Measurements from ENCODE around the gene HES4. TPM values are rescaled to one million over a fixed set of nuclear protein-coding genes. Genes with fewer than 3 reads are reported as not detected.
"Not testable (repeated sequence)": the region's sequence is repeated elsewhere in the genome, so short reads cannot be mapped to it uniquely, and the experiment has no call there.

Gene HES4
- total RNA-seq, 1 experiment from 2014 or later: 35.5 TPM

- Mint-ChIP-seq H3K27me3 (ENCODE audit: unreplicated experiment) (no peaks in the 10 kb centered on the region), H3K36me3 (ENCODE audit: insufficient read depth, unreplicated experiment) (peaks cover 25% of the 10 kb centered on the region), H3K4me1 (ENCODE audit: low read depth, unreplicated experiment) (peaks cover 15% of the 10 kb centered on the region), H3K27ac (ENCODE audit: unreplicated experiment) (no peak overlapping the region), H3K4me3 (ENCODE audit: low read depth, unreplicated experiment) (no peak overlapping the region), H3K9me3 (ENCODE audit: low read depth, unreplicated experiment) (no peaks in the 10 kb centered on the region)
- CTCF ChIA-PET: interaction anchor here (1.6 kb wide), 1 partner anchor 49 kb away, joined by 5 read pairs; no protein-coding TSS in a partner anchor
- no TSS peak for BruUV-seq (replicated peaks)
- peak; percentile 52 for DNase-seq
- TF ChIP-seq CTCF (IDR thresholded peaks at IDR 0.05; ENCODE audit: unreplicated experiment): peak; percentile 41
- intact Hi-C loops (cut with micrococcal nuclease; ENCODE audit: unreplicated experiment): no loop called here
Observed at GRCh38 chr1:1014799-1015681, 15.1 kb upstream of the HES4 start.

DNA sequence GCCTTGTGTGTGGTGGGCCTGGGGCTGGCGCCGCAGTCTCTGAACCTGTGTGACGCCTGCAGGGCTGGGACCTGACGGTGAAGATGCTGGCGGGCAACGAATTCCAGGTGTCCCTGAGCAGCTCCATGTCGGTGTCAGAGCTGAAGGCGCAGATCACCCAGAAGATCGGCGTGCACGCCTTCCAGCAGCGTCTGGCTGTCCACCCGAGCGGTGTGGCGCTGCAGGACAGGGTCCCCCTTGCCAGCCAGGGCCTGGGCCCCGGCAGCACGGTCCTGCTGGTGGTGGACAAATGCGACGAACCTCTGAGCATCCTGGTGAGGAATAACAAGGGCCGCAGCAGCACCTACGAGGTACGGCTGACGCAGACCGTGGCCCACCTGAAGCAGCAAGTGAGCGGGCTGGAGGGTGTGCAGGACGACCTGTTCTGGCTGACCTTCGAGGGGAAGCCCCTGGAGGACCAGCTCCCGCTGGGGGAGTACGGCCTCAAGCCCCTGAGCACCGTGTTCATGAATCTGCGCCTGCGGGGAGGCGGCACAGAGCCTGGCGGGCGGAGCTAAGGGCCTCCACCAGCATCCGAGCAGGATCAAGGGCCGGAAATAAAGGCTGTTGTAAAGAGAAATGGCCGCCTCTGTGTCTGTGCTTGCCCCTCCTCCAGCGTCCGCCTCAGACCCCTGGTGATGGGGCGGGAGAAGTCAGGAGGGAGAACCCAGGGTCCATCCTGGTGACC lies 14.2 kb upstream of the HES4 start:
- H3K36me3 Mint-ChIP-seq (ENCODE audit: insufficient read depth, unreplicated experiment): peaks cover 21% of the 10 kb centered on the region
- peaks cover 15% of the 10 kb centered on the region for H3K4me1 Mint-ChIP-seq (ENCODE audit: low read depth, unreplicated experiment)
- CTCF ChIA-PET: interaction anchor here (1.2 to 1.6 kb wide), 2 partner anchors 50 to 60 kb away, joined by 4 to 5 read pairs; partner anchors contain the start of gene RNF223
- intact Hi-C loops (cut with micrococcal nuclease; ENCODE audit: unreplicated experiment): no loop called here
- no peak for DNase-seq
- BruUV-seq (replicated peaks): TSS peak; percentile 95
- H3K27ac Mint-ChIP-seq (ENCODE audit: unreplicated experiment): no peak overlapping the region
- no peaks in the 10 kb centered on the region for H3K27me3 Mint-ChIP-seq (ENCODE audit: unreplicated experiment)
- peak overlapping the region; percentile 90 for H3K4me3 Mint-ChIP-seq (ENCODE audit: low read depth, unreplicated experiment)
- TF ChIP-seq CTCF (IDR thresholded peaks at IDR 0.05; ENCODE audit: unreplicated experiment): no peak
- no peaks in the 10 kb centered on the region for H3K9me3 Mint-ChIP-seq (ENCODE audit: low read depth, unreplicated experiment)

- Mint-ChIP-seq H3K4me3 (ENCODE audit: low read depth, unreplicated experiment) (peak within 1 kb of the TSS; percentile 90), H3K4me1 (ENCODE audit: low read depth, unreplicated experiment) (peaks cover 15% of the 10 kb centered on the region), H3K9me3 (ENCODE audit: low read depth, unreplicated experiment) (no peaks in the 10 kb centered on the region), H3K27me3 (ENCODE audit: unreplicated experiment) (no peaks in the 10 kb centered on the region), H3K27ac (ENCODE audit: unreplicated experiment) (peak within 1 kb of the TSS; percentile 93), H3K36me3 (ENCODE audit: insufficient read depth, unreplicated experiment) (peaks cover 18% of the 10 kb centered on the region)
- CTCF ChIA-PET: interaction anchor here (0.6 to 1.6 kb wide), 4 partner anchors 17 to 61 kb away, joined by 3 to 5 read pairs (median 4); partner anchors contain the start of gene RNF223
- no TSS peak for BruUV-seq (replicated peaks)
- intact Hi-C loops (cut with micrococcal nuclease; ENCODE audit: unreplicated experiment): no loop called here
- peak; percentile 87 for DNase-seq
- TF ChIP-seq CTCF (IDR thresholded peaks at IDR 0.05; ENCODE audit: unreplicated experiment): no peak
Observed at GRCh38 chr1:1013105-1013921, 13.4 kb upstream of the HES4 start, which contains the start of gene ISG15. Gene ISG15 (plus strand): TSS chr1:1013497. CDS start chr1:1013574, 77 bp downstream.

GRCh38 chr1:1012736-1013104 lies 12.8 kb upstream of the HES4 start:
- TSS peak; percentile 95 for BruUV-seq (replicated peaks)

More at GRCh38 chr1:1012736-1013104, 12.8 kb upstream of the HES4 start:
- Mint-ChIP-seq H3K4me3 (ENCODE audit: low read depth, unreplicated experiment) (peak overlapping the region; percentile 90), H3K36me3 (ENCODE audit: insufficient read depth, unreplicated experiment) (peaks cover 18% of the 10 kb centered on the region), H3K4me1 (ENCODE audit: low read depth, unreplicated experiment) (peaks cover 15% of the 10 kb centered on the region), H3K27ac (ENCODE audit: unreplicated experiment) (peak overlapping the region; percentile 93)
- DNase-seq; intact Hi-C loops (cut with micrococcal nuclease; ENCODE audit: unreplicated experiment); H3K9me3 Mint-ChIP-seq (ENCODE audit: low read depth, unreplicated experiment); H3K27me3 Mint-ChIP-seq (ENCODE audit: unreplicated experiment): not testable (repeated sequence)
- CTCF ChIA-PET: interaction anchor here (0.6 to 0.7 kb wide), 2 partner anchors 16 to 47 kb away, joined by 3 read pairs; no protein-coding TSS in a partner anchor
